Measurements from ENCODE around the gene RGS14.
"Not testable (repeated sequence)": the region's sequence is repeated elsewhere in the genome, so short reads cannot be mapped to it uniquely, and the experiment has no call there.

RGS14 gene

DNA sequence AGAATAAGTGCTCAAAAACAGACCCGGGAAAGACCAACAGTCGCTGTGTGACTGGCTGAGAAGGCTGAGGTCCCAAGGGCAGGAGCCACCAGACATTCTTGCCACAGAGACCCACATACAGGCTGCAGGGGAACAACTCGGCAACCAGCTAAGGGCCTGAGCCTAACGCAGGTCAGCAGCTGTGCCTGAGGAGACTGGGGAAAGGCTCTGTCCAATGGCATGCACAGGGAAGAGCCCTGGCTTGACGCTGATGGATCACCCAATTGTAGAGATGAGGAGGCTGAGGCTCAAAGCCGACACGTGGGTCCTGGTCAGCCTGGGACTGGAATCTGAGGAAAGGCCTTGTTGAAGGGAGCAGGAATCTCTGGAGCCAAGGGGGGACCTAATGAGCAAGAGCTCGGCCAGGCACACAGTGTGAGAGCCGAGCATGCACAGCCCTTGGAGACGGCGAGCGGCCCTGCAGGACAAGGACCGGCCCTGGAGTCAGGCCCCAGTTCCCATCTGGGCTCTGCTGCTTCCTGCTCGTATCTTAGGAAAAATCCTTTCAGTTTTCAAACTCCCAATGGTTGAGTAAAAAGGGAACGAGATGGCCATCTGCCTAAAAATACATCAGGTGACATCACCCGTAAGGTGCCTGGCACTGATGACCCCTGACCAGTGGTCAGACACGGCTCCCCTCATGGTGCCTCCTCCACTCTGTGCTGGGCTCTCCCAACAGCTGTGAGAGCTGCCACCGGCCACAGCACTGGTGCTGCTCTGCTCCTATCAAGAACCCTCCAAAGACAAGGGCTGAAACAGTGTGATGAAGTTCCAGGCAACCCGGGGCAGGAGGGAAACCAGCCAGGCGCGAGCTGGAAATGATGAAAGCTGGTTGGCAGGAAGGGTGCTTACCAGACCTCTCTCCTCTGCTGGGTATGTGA lies 22.7 kb upstream of the RGS14 start:
- TF ChIP-seq, protein P1, sequence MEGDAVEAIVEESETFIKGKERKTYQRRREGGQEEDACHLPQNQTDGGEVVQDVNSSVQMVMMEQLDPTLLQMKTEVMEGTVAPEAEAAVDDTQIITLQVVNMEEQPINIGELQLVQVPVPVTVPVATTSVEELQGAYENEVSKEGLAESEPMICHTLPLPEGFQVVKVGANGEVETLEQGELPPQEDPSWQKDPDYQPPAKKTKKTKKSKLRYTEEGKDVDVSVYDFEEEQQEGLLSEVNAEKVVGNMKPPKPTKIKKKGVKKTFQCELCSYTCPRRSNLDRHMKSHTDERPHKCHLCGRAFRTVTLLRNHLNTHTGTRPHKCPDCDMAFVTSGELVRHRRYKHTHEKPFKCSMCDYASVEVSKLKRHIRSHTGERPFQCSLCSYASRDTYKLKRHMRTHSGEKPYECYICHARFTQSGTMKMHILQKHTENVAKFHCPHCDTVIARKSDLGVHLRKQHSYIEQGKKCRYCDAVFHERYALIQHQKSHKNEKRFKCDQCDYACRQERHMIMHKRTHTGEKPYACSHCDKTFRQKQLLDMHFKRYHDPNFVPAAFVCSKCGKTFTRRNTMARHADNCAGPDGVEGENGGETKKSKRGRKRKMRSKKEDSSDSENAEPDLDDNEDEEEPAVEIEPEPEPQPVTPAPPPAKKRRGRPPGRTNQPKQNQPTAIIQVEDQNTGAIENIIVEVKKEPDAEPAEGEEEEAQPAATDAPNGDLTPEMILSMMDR (IDR thresholded peaks at IDR 0.05; ENCODE audit: low read depth, low read length) = no peak
- H3K4me3 ChIP-seq (ENCODE audit: low read depth, low read length) = no peak overlapping the region

DNA sequence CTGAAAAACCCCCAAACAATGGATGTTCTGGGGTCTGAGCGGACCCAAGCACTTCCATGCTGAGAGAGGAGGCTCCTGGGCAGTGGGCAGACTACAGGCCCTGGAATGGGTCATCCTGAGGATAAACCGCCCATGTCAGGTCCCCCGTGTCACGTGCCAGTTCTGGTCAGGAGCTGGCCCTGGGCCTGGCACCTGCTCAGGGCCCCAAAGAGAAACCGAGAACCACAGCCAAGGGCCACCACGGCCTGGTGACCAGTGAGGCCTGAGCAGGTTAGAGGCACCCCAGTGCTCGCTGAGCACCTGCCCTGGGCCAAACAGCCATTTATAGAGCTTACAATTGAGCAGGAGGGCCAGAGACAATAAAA lies 22.0 kb upstream of the RGS14 start:
- TF ChIP-seq, protein P1 (IDR thresholded peaks at IDR 0.05; ENCODE audit: low read depth, low read length) = no peak
- H3K4me3 ChIP-seq (ENCODE audit: low read depth, low read length) = no peak overlapping the region

DNA sequence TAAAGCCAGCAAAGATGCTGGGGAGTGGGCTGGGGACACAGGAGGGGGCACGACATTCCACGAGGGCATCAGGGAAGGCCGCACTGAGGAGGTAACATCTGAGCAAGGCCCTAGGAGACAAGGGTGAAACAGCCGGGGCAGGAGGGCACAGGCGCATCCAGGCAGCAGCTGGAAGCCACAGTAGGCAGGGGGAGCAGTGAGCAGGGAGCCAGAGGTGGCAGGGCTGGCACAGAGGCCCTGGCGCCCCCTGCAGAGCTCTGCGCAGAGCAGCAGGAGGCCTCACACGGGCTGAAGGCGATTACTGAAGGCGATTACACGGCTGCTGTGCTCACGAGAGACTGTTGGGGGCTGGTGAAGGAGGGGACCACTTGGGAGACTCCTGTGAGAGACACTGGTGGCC lies 21.6 kb upstream of the RGS14 start:
- H3K4me3 ChIP-seq (ENCODE audit: low read depth, low read length) = no peak overlapping the region
- TF ChIP-seq, protein P1 (IDR thresholded peaks at IDR 0.05; ENCODE audit: low read depth, low read length) = no peak

DNA sequence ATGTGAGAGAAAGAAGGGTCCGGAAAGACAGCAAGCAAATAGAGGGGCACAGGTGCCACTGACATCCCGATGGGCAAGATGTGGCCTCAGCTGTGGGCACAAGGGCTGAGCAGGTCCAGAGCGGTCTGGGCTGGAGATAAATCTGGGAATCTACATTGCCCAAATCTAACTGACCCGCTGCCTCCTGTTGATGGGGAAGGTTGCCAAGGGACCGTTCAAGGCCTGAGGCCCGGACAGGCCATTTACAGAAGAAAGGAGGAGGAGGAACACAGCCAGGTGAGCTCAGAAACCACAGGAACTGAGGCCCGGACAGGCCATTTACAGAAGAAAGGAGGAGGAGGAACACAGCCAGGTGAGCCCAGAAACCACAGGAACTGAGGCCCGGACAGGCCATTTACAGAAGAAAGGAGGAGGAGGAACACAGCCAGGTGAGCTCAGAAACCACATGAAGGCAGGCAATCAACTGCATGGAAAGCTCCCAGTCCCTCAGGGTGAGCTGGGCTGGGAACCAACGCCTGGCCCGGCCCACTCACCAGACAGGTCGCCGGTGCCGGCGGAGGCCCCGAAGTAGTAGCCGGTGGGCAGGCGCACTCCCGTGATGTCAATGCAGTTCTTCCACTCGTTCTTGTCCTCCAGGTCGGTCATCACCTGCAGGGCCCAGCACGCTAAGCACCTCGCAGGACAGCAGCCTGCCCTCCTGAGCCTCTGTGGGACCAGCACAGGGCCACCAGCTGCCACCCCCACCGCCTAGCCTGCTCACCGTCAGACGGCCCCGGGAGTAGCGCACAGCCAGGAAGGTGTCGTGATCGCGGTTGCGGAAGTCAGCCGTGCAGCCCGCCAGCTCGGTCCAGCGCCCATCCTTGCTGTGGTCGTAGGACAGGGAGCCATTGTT lies 20.9 kb upstream of the RGS14 start:
- no peak overlapping the region for H3K4me3 ChIP-seq (ENCODE audit: low read depth, low read length)
- TF ChIP-seq, protein P1 (IDR thresholded peaks at IDR 0.05; ENCODE audit: low read depth, low read length) = no peak

DNA sequence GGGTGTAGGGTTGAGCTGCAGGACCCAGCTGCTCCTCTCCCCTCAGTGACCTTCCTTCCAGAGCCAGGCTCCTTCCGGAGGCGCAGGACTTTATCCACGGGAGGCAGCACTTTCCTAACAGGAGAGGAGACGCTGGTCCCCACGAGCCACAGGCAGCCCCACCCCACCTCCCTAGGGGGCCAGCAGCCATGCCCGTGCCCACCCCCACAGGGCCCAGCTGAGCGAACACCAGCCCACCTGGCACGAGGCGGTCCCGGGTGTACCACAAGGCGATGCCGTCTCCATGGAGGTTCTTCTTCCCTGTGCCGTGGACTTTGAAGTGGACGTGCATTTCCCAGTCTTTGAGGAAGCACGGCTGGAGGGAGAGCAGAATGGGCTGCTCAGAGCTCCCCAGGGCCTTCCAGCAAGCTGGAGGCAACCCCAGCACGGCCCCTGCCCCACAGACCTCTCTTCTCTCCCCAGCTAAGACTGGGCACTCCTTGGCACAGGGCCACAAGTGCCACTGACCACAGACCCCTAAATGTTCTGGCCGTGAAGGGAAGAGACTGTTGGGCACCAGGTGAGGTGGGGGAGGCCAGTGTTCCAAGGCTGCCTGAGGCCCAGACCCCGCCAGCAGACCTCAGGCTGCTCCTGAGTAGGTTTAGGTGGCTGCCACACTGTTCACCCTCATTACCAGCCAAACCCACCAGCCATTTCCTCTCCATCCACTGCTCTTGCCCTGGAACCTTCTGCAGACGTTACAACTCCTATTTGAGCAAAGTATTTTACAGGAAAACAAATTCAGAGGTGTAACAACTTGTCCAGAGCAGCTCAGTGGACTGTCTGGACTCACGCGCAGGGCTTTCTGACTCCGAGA lies 19.2 kb upstream of the RGS14 start:
- no peak overlapping the region for H3K4me3 ChIP-seq (ENCODE audit: low read depth, low read length)
- TF ChIP-seq, protein P1 (IDR thresholded peaks at IDR 0.05; ENCODE audit: low read depth, low read length) = no peak

DNA sequence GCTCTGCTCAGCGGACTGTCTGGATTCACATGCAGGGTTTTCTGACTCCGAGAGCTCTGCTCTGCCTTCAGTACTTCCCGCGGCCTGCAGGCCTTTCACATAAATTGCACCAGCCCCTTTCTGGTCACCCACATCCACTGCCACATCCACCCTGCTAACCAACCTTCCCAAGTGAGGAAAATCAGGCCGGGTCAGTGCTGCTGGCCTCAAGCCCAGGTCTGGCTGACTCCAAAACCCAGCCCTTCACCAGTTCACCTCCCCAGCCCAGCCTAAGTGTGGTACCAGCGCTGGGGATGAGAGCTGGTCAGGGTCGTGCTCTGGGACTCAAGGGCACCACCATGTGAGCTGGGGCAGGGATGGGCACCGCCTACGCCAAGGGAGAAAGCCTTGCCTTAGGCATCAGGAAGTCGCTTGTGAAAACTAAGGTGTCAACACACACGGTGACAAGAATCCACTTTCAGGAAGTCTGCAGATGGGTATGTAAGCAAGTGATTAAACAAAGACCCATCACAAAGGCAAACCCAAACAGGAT lies 18.6 kb upstream of the RGS14 start:
- TF ChIP-seq, protein P1 (IDR thresholded peaks at IDR 0.05; ENCODE audit: low read depth, low read length) = no peak
- no peak overlapping the region for H3K4me3 ChIP-seq (ENCODE audit: low read depth, low read length)

DNA sequence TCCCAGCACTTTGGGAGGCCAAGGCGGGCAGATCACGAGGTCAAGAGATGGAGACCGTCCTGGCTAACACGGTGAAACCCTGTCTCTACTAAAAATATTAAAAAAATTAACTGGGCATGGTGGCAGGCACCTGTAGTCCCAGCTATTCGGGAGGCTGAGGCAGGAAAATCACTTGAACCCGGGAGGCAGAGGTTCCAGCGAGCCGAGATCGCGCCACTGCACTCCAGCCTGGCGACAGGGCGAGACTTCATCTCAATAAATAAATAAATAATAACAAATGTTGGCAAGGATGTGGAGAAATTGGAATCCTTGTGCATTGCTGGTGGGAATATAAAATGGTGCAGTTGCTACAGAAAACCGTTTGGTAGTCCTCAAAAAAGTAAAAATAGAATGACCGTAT lies 14.7 kb upstream of the RGS14 start:
- H3K4me3 ChIP-seq (ENCODE audit: low read depth, low read length) = not testable (repeated sequence)
